Kidney (tissue), 14 donors: Measurements from ENCODE around the gene ADAMTSL2. TPM values are rescaled to one million over a fixed set of nuclear protein-coding genes. Genes with fewer than 3 reads are reported as not detected.

Source experiments
- DNase-seq, 5 donors: peaks; one replicate each; pipeline ENCODE4 v3.0.0-alpha.2; 2013 to 2020
- FAIRE-seq: peaks from 2 replicates; lab custom pipeline; 2012; peaks lifted over from hg19 to GRCh38; lab: Jason Lieb, UNC
- H3K27ac ChIP-seq, 2 donors: one replicate each; pipeline ENCODE4 v1.7.0; 2013; ENCODE audit warnings: low read depth in 2 of 2, low read length in 2 of 2, inconsistent platforms in 1 of 2
- H3K27me3 ChIP-seq: one replicate; pipeline ENCODE4 v1.7.1; 2013; ENCODE audit warnings: low read length, inconsistent platforms; ENCODE audit not compliant: control insufficient read depth, insufficient read depth
- H3K36me3 ChIP-seq, 3 donors: one replicate each; pipeline versions ENCODE4 v1.7.0 to v1.7.1; 2013; ENCODE audit warnings: low read length in 3 of 3, control low read depth in 1 of 3, inconsistent platforms in 1 of 3; ENCODE audit not compliant: insufficient read depth in 3 of 3, control insufficient read depth in 2 of 3
- H3K4me1 ChIP-seq, 3 donors: one replicate each; pipeline versions ENCODE4 v1.7.0 to v1.7.1; 2013; ENCODE audit warnings: low read length in 3 of 3, inconsistent platforms in 1 of 3, low read depth in 1 of 3; ENCODE audit not compliant: control insufficient read depth in 2 of 3, insufficient read depth in 2 of 3
- H3K4me3 ChIP-seq, 3 donors: one replicate each; pipeline versions ENCODE4 v1.7.0 to v1.8.1; 2013; ENCODE audit warnings: low read length in 3 of 3, control low read depth in 1 of 3, inconsistent platforms in 1 of 3
- H3K9ac ChIP-seq, 3 donors: one replicate each; pipeline versions ENCODE4 v1.7.0 to v1.7.1; 2013; ENCODE audit warnings: low read length in 3 of 3, control low read depth in 1 of 3, inconsistent platforms in 1 of 3
- H3K9me3 ChIP-seq, 3 donors: one replicate each; pipeline versions ENCODE4 v1.7.0 to v1.7.1; 2013; ENCODE audit warnings: low read length in 3 of 3, control low read depth in 1 of 3, inconsistent platforms in 1 of 3; ENCODE audit not compliant: control insufficient read depth in 2 of 3, insufficient read depth in 1 of 3
- CTCF ChIP-seq: IDR thresholded peaks from 3 replicates; pipeline ENCODE4 v1.5.1; 2012; ENCODE audit warnings: mild to moderate bottlenecking, moderate library complexity, borderline replicate concordance; ENCODE audit not compliant: insufficient read depth; ENCODE audit errors: extremely low read depth
- intact Hi-C: fragments of 100-400 bp; cut with DNase I; formaldehyde crosslinking; loops from one replicate; pipeline ENCODE4 v1.11.1; 2022
- polyA plus RNA-seq: library from polyadenylated mRNA; stranded (reverse); fragments of 350-450 nt; fragmentation: Illumina TruSeq; extraction: RNeasy Lipid Tissue Mini Kit (QIAGEN cat#74804); gene quantifications from one replicate; pipeline ENCODE4 v1.2.3, GENCODE V29; 2014; ENCODE audit warnings: low read depth, low replicate concordance; ENCODE audit not compliant: insufficient read depth
- total RNA-seq: library from RNA; stranded (reverse); fragmentation: NEBNext Ultra II Directional; extraction: Animal tissue kit (Norgen Biotek cat#: 25700); gene quantifications from one replicate; pipeline ENCODE4 v1.2.1, GENCODE V29; 2021
- donor health status: control.
- donor health status: control.
- donor health status: control.
- donor health status: control.
- donor health status: control.
- donor health status: DM: yes; HTN: yes; CAD: no.
- donor health status: Normal renal cell carcinoma (clear cell type).

Gene ADAMTSL2
- total and polyA plus RNA-seq, 2 donors from 2014 or later: 20.0 to 32.1 TPM

DNA sequence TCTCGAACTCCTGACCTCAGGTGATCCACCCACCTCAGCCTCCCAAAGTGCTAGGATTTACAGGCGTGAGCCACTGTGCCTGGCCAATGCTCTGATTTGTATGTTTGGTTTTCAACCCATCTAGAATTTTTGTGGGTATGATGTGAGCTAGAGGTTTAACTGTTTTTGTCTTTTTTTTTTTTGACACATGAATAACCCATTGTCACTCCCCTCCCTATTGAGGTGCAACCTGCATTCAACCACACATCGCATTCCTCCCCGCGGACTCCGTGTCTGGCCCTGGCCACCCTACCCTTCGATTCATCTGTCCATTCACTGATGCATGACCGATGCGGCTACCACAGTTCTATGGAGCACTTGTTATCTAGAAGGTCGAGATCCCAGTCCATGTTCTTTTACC is 84.2 kb downstream of the ADAMTSL2 start:
- TF ChIP-seq CTCF: no peak
- no peak overlapping the region for H3K9ac ChIP-seq
- intact Hi-C loops: no loop called here
- FAIRE-seq (no peak), DNase-seq (peak in 1 of 5 donors; percentile 37)
- no peak overlapping the region for H3K27ac ChIP-seq
- H3K4me1 ChIP-seq: no peaks in the 10 kb centered on the region
- H3K4me3 ChIP-seq: no peak overlapping the region
- H3K9me3 ChIP-seq: no peaks in the 10 kb centered on the region
- H3K36me3 ChIP-seq: no peaks in the 10 kb centered on the region
- peaks cover 3% of the 10 kb centered on the region for H3K27me3 ChIP-seq

DNA sequence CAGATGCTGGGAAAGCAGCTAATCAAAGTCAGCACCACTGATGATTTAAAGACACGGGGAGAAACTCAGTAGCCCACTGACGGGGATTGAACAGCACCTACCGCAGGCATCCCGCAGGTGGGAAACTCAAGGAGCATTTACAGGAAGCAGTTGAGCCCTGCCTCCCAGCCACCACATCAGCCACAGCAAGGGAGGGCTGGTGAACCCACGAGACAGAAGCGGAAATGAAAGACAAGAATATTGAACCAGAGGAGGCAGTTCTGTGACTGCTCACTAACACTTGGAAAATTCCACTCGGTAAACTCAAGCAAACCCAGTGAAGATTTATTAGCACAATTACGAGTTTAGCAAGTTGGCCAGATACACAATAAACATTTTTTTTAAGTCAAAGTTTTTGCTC is 85.3 kb downstream of the ADAMTSL2 start:
- no peak for TF ChIP-seq CTCF
- H3K4me3 ChIP-seq: no peak overlapping the region
- no peaks in the 10 kb centered on the region for H3K9me3 ChIP-seq
- no peaks in the 10 kb centered on the region for H3K27me3 ChIP-seq
- intact Hi-C loops: no loop called here
- FAIRE-seq (no peak), DNase-seq (peak in 2 of 5 donors; percentile 29 to 71)
- no peak overlapping the region for H3K9ac ChIP-seq
- no peak overlapping the region for H3K27ac ChIP-seq
- H3K36me3 ChIP-seq: no peaks in the 10 kb centered on the region
- no peaks in the 10 kb centered on the region for H3K4me1 ChIP-seq

- Histone ChIP-seq H3K4me3 (no peak overlapping the region), H3K9ac (no peak overlapping the region), H3K9me3 (no peaks in the 10 kb centered on the region), H3K27ac (no peak overlapping the region), H3K27me3 (no peaks in the 10 kb centered on the region), H3K4me1 (no peaks in the 10 kb centered on the region), H3K36me3 (no peaks in the 10 kb centered on the region)
- intact Hi-C loops: no loop called here
- TF ChIP-seq CTCF: no peak
- FAIRE-seq (no peak), DNase-seq (peak in 1 of 5 donors; percentile 21)
These were observed 87.3 kb downstream of the ADAMTSL2 start for GRCh38 chr9:133621725-133622267.

GRCh38 chr9:133622555-133622954 is 88.1 kb downstream of the ADAMTSL2 start:
- intact Hi-C loops: no loop called here
- no peak for FAIRE-seq
- H3K36me3 ChIP-seq: no peaks in the 10 kb centered on the region
- H3K4me1 ChIP-seq: no peaks in the 10 kb centered on the region
- H3K9me3 ChIP-seq: no peaks in the 10 kb centered on the region
- TF ChIP-seq CTCF: no peak
- H3K27me3 ChIP-seq: no peaks in the 10 kb centered on the region
- DNase-seq: peak in 1 of 5 donors; percentile 4
- H3K27ac ChIP-seq: no peak overlapping the region
- H3K4me3 ChIP-seq: no peak overlapping the region
- H3K9ac ChIP-seq: no peak overlapping the region
